ENCODE data around the gene ZBTB7B.
A peak's percentile ranks its signal among the peaks of the same experiment; 100 is the strongest.

Gene ZBTB7B

DNA sequence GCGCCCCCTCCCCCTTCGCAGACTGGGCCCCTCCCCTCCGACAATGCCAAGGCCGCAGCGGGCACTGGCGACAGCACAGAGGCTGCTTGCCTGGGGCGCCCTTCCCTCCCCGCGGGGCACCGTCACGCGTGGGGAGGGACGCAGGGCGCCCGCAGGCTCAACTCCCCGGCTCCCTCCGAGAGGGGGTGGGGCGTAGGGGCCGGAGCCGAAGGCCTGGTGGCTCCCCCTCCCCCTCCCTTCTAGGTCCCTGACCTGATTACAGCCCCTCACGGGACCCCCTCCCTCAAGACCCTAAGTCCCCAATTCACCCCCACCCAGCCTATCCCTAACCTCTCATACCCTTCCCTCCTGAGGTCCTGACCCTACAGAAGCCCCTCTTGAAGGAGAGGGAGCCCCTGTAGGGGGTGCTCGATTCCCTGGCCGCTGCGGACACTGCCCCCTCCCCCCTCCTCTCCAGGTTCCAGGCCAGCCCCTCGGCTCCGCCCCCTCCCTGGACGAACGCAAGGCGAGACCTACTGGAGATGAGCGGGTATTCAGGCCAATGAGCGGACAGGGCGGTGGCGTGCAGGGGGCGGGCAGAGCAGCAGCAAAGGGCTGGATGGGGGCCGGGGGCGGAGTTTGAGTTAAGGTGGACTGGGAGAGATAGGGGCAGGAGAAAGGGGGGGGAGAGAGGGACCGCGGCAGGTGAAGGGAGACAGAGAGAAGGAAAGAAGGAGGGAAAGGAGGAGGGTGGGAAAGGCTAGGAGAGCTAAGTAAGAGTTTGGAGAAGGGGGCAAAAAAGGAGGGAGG is 733 bp upstream of the ZBTB7B start:
- Mint-ChIP-seq H3K9me3 (no peaks in the 10 kb centered on the region), H3K27ac (peak overlapping the region; percentile 84), H3K27me3 (no peaks in the 10 kb centered on the region), H3K36me3 (no peaks in the 10 kb centered on the region), H3K4me1 (peaks cover 75% of the 10 kb centered on the region), H3K4me3 (peak overlapping the region; percentile 95)
- ATAC-seq = peak; percentile 87

- peak overlapping the region; percentile 84 for H3K27ac Mint-ChIP-seq
- no peaks in the 10 kb centered on the region for H3K36me3 Mint-ChIP-seq
- no peaks in the 10 kb centered on the region for H3K27me3 Mint-ChIP-seq
- H3K4me1 Mint-ChIP-seq = peaks cover 67% of the 10 kb centered on the region
- no peak for ATAC-seq
- peak overlapping the region; percentile 95 for H3K4me3 Mint-ChIP-seq
- no peaks in the 10 kb centered on the region for H3K9me3 Mint-ChIP-seq
Observed at GRCh38 chr1:155003227-155003765, 694 bp downstream of the ZBTB7B start.

GRCh38 chr1:155003766-155004351 is 1.3 kb downstream of the ZBTB7B start:
- ATAC-seq = no peak
- Mint-ChIP-seq H3K27me3 (no peaks in the 10 kb centered on the region), H3K9me3 (no peaks in the 10 kb centered on the region), H3K27ac (peak overlapping the region; percentile 84), H3K4me3 (peak overlapping the region; percentile 95), H3K36me3 (peaks cover 2% of the 10 kb centered on the region), H3K4me1 (peaks cover 67% of the 10 kb centered on the region)

- peaks cover 67% of the 10 kb centered on the region for H3K4me1 Mint-ChIP-seq
- no peaks in the 10 kb centered on the region for H3K9me3 Mint-ChIP-seq
- H3K4me3 Mint-ChIP-seq = peak overlapping the region; percentile 95
- peak overlapping the region; percentile 84 for H3K27ac Mint-ChIP-seq
- no peak for ATAC-seq
- H3K27me3 Mint-ChIP-seq = no peaks in the 10 kb centered on the region
- H3K36me3 Mint-ChIP-seq = peaks cover 7% of the 10 kb centered on the region
Observed at GRCh38 chr1:155004352-155005075, 1.9 kb downstream of the ZBTB7B start.

DNA sequence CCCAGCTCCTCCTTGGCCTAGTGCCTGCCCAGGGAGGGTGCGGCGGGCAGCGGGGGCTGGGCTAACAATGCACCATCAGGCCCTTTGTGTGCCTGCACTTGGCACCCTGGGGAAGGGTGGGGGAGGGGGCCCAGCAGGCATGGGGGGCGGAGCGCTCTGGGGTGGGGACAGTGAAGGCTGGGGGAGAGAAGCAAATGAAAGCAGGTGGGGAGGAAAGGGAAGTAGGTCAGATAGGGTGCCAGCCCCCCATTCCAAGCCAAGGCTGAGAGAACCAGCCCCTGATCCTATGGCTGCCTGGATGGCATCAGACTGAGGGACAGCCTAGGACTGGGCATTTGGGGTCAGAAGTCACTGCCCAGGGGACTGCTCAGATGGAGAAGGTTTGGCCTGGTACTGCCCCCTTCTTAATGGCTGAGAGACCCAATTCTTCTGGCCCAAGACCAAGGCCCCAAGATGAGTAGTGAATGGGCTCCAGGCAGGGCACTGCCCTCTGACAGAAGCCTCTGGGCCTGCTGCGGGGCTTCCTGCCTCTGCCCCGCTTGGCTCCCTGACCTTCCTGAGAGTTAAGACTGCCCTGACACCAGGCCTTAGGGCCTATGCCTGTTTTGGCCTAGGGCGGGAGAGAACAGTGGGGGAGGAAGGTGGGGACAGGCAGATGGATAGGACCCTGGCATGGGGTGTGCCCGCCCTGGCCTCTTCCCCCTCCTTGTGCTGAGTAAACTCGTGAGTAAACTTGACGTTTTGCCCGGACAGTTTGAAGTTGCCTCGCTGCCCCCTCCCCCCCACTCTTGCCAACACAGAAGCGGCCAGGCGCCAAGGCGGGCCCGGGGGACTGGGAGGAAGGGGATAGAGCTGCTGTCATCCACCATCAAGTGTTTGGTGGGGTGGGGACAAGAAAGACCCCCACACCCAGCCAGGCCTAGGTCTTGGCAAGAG is 2.7 kb downstream of the ZBTB7B start:
- H3K27me3 Mint-ChIP-seq = no peaks in the 10 kb centered on the region
- ATAC-seq = no peak
- H3K9me3 Mint-ChIP-seq = no peaks in the 10 kb centered on the region
- peak overlapping the region; percentile 84 for H3K27ac Mint-ChIP-seq
- no peak overlapping the region for H3K4me3 Mint-ChIP-seq
- H3K4me1 Mint-ChIP-seq = peaks cover 67% of the 10 kb centered on the region
- peaks cover 12% of the 10 kb centered on the region for H3K36me3 Mint-ChIP-seq

- H3K4me1 Mint-ChIP-seq = peaks cover 69% of the 10 kb centered on the region
- H3K27ac Mint-ChIP-seq = peak overlapping the region; percentile 84
- no peaks in the 10 kb centered on the region for H3K27me3 Mint-ChIP-seq
- no peaks in the 10 kb centered on the region for H3K9me3 Mint-ChIP-seq
- H3K4me3 Mint-ChIP-seq = peak overlapping the region; percentile 41
- peak; percentile 31 for ATAC-seq
- peaks cover 12% of the 10 kb centered on the region for H3K36me3 Mint-ChIP-seq
Observed at GRCh38 chr1:155006601-155007101, 4.0 kb downstream of the ZBTB7B start.

- Mint-ChIP-seq H3K4me1 (peaks cover 74% of the 10 kb centered on the region), H3K36me3 (peaks cover 12% of the 10 kb centered on the region), H3K27me3 (no peaks in the 10 kb centered on the region), H3K9me3 (no peaks in the 10 kb centered on the region), H3K4me3 (no peak overlapping the region), H3K27ac (peak overlapping the region; percentile 84)
- ATAC-seq = no peak
Observed at GRCh38 chr1:155007251-155007828, 4.7 kb downstream of the ZBTB7B start.

DNA sequence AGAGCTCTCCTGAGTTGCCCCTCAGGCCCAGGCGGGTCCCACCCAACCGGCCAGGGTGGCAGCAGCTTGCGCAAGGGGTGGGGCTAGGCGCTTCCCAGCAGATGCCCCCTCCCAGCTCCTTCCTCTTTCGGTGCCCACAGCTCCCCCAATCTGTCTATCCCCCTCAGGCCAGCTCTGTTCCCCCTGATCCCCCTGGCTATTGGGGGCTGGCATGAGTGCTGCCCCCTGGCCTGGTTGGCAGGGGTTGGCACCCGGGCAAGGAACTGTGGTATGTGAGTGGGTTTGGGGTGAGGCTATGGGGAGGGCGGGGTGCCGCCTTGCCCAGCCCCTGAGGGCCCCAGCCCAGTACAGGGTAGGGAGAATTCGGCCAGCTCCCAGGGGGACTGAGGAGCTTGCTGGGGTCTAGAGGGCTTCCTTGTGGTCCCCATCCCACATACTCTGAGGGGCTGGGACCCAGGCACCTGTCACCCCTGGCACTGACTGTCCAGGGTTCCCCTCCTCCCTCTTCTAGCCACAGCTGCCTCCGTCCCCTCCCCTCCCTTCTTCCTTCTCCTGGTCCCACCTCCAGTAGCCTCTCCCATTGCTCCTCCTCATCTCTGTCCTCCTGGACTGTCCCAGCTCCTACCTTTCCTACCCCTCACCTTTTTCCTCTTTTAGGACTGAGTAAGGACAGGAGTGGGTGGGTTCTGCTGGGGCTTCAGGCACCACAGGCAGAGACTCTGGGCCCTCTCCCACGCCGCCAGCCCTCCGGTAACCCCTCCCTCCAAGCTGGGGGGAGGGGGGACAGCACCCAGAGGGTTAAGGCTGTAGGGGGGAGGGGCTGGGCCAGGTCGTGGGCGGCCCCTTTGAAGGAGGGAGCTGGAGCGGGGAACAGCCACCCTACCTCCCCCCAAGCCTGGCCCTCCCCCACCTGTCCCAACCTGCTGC is 5.7 kb downstream of the ZBTB7B start:
- ATAC-seq = no peak
- Mint-ChIP-seq H3K27ac (peak overlapping the region; percentile 62), H3K27me3 (no peaks in the 10 kb centered on the region), H3K9me3 (no peaks in the 10 kb centered on the region), H3K36me3 (peaks cover 14% of the 10 kb centered on the region), H3K4me3 (no peak overlapping the region), H3K4me1 (peaks cover 83% of the 10 kb centered on the region)

DNA sequence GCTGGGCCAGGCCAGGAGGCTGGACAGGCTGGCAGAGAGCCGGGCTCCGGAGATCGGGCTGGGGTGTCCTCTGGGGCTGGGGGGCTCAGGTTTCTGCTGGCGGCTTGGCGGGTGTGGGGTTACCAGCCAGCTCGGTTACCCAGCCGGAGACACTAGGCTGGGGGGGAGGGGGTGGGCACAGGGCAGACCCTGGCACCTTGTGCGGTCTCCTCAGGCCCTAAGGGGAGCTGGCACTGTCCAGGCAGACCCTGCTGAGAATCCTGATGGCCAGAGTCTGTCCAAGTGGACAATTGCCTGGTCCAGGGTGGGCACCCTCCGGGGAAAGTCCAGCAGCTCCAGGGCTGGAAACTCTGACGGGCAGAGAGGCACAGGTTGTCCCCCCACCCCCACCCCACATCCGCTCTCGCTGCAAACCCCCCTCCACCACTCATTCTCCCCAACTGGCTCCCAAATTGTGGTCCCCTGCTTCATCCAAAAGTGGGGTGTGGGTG is 6.7 kb downstream of the ZBTB7B start:
- Mint-ChIP-seq H3K36me3 (peaks cover 17% of the 10 kb centered on the region), H3K4me3 (no peak overlapping the region)
- no peak for ATAC-seq

DNA sequence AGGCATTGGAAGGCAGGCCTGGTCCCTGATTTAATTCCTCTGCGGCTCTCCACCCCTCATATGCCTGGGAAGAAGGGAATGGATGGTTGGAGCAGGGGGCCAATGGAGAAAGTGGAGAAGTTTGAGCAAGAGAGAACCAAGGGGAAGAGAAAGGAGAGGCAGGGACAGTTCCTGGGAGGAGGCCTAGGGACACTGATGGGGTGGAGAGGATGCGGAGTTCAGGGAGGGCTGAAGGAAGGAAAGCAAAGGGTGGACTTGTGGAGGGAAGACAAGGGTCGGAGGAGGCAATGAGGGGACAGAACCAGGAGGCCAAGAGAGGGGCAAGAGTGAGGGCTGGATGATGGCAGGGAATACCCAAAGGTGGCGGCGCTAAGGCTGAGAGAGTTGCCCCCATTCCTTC is 7.1 kb downstream of the ZBTB7B start:
- H3K4me1 Mint-ChIP-seq = peaks cover 78% of the 10 kb centered on the region
- H3K36me3 Mint-ChIP-seq = peaks cover 17% of the 10 kb centered on the region

More for the DNA sequence above, 6.7 kb downstream of the ZBTB7B start:
- H3K27me3 Mint-ChIP-seq = no peaks in the 10 kb centered on the region
- no peaks in the 10 kb centered on the region for H3K9me3 Mint-ChIP-seq
- peak overlapping the region; percentile 62 for H3K27ac Mint-ChIP-seq
- peaks cover 82% of the 10 kb centered on the region for H3K4me1 Mint-ChIP-seq

GRCh38 chr1:155010211-155010918 is 7.8 kb downstream of the ZBTB7B start:
- Mint-ChIP-seq H3K27ac (peak overlapping the region; percentile 62), H3K27me3 (no peaks in the 10 kb centered on the region), H3K36me3 (peaks cover 17% of the 10 kb centered on the region), H3K4me1 (peaks cover 73% of the 10 kb centered on the region), H3K4me3 (no peak overlapping the region), H3K9me3 (no peaks in the 10 kb centered on the region)
- no peak for ATAC-seq

More for the DNA sequence above, 7.1 kb downstream of the ZBTB7B start:
- Mint-ChIP-seq H3K27me3 (no peaks in the 10 kb centered on the region), H3K9me3 (no peaks in the 10 kb centered on the region), H3K27ac (peak overlapping the region; percentile 62), H3K4me3 (no peak overlapping the region)
- ATAC-seq = no peak

DNA sequence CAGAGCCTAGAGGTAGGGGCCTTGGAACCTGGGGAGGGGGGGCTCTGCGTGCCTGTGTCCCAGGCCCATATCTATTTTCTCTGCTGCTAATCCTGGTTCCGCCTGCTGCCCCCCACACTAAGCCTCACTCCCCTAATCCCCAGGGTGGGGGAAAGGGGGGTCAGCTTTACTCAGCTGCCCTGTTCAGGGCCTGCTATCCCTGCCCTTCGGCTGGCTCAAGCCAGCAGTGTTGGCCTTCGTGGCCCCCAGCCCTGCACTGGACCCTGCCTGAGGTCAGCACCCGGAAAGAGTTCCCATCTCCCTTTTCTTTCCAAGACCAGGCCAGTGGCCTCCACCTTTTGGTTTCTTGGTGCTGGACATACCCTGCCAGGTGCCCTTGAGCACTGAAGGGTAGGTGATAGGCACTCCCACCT is 8.4 kb downstream of the ZBTB7B start:
- peaks cover 17% of the 10 kb centered on the region for H3K36me3 Mint-ChIP-seq
- no peaks in the 10 kb centered on the region for H3K9me3 Mint-ChIP-seq
- no peak overlapping the region for H3K4me3 Mint-ChIP-seq
- peak overlapping the region; percentile 29 for H3K27ac Mint-ChIP-seq
- H3K27me3 Mint-ChIP-seq = no peaks in the 10 kb centered on the region
- H3K4me1 Mint-ChIP-seq = peaks cover 73% of the 10 kb centered on the region
- ATAC-seq = no peak

Data from stimulated activated memory B cell treated with anti-CD40 and anti-IgM and Interleukin-4, amounts not matched to agents 10 μg/mL and 1 μg/mL and 100 μg/mL, for 72 hours (primary cell).